ENCODE data around the gene RGS17. TPM values are rescaled to one million over a fixed set of nuclear protein-coding genes. Genes with fewer than 3 reads are reported as not detected.

The RGS17 gene
- total and polyA plus RNA-seq, 2 of the 13 experiments (the other 11 are each of a cell fraction or from before 2014, with no cell fraction given) = 0.04 TPM; not detected in 1

DNA sequence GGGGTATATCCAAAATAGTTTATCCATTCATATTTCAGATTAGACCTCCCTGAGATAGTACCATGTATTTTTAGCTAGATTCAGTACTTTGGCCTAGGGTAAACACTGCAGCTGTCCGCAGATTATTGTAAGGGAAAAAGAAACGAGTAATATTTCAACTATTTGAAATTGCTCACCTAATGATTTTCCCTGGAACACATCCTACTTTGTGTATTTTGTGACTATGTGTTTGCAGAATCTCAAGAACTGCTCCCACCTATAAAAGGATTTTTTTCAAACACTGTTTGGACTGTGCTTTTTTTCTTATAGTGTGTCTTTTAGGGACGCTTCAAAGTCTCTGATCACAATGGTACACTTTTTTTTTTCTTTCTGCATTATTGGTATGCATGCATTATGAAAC is 42.3 kb downstream of the RGS17 start:
- TF ChIP-seq, protein P1, sequence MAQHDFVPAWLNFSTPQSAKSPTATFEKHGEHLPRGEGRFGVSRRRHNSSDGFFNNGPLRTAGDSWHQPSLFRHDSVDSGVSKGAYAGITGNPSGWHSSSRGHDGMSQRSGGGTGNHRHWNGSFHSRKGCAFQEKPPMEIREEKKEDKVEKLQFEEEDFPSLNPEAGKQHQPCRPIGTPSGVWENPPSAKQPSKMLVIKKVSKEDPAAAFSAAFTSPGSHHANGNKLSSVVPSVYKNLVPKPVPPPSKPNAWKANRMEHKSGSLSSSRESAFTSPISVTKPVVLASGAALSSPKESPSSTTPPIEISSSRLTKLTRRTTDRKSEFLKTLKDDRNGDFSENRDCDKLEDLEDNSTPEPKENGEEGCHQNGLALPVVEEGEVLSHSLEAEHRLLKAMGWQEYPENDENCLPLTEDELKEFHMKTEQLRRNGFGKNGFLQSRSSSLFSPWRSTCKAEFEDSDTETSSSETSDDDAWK (CRISPR knock-in tag; IDR thresholded peaks at IDR 0.05) = no peak
- TF ChIP-seq BCL6 (CRISPR knock-in tag; IDR thresholded peaks at IDR 0.05) = peak; percentile 77
- no peak; the same call in 2 of the 3 replicates for ATAC-seq
- no TSS peak for BruUV-seq (replicated peaks)
- Histone ChIP-seq H3K27me3 (ENCODE audit: control insufficient read depth in 1 of 2, insufficient read depth in 2 of 2, low read length in 2 of 2) (no peaks in the 10 kb centered on the region), H3K4me1 (ENCODE audit: insufficient read depth, low read length) (no peaks in the 10 kb centered on the region), H3K4me2 (ENCODE audit: low read depth, low read length) (no peak overlapping the region), H2AFZ (ENCODE audit: low read length) (no peak overlapping the region), H3K9me3 (ENCODE audit: low read length) (no peaks in the 10 kb centered on the region), H3K4me3 (replicated peaks in 1 of 3; ENCODE audit: insufficient read depth in 1 of 3, low read depth in 2 of 3, low read length in 3 of 3) (no peak overlapping the region), H3K27ac (ENCODE audit: extremely low read length, insufficient read depth, low read length) (no peak overlapping the region), H3K36me3 (replicated peaks in 1 of 2; ENCODE audit: control insufficient read depth in 1 of 2, insufficient read depth in 2 of 2, low read length in 2 of 2) (no peaks in the 10 kb centered on the region), H3K79me2 (ENCODE audit: insufficient read depth, low read length) (no peaks in the 10 kb centered on the region), H3K9ac (ENCODE audit: insufficient read depth, low read depth, low read length) (no peak overlapping the region), H4K20me1 (ENCODE audit: insufficient read depth, low read length) (no peaks in the 10 kb centered on the region)
- in situ Hi-C loops (cut with HindIII; ENCODE audit: extremely low pct_ligation_motif_present, low pct_unique_long_range_greater_than_20kb) = no loop called here
- no peak for FAIRE-seq
- ChIA-PET POLR2A (no interaction called here), CTCF (ENCODE audit: low intra/inter-chr PET ratio, low total read pairs) (no interaction called here)
- intact Hi-C loops (cut with micrococcal nuclease; ENCODE audit: unreplicated experiment) = no loop called here
- WGBS (ENCODE audit: low lambda C conversion rate) = 3% methylated on average over 3 of the region's 3 CpGs
- DNase-seq (ENCODE audit: low spot score) = peak; percentile 3

GRCh38 chr6:153087436-153087835 is 43.6 kb downstream of the RGS17 start:
- Histone ChIP-seq H3K4me1 (ENCODE audit: insufficient read depth, low read length) (no peaks in the 10 kb centered on the region), H2AFZ (ENCODE audit: low read length) (no peak overlapping the region), H3K27me3 (ENCODE audit: control insufficient read depth in 1 of 2, insufficient read depth in 2 of 2, low read length in 2 of 2) (no peaks in the 10 kb centered on the region), H3K4me2 (ENCODE audit: low read depth, low read length) (no peak overlapping the region), H3K9me3 (ENCODE audit: low read length) (no peaks in the 10 kb centered on the region), H3K9ac (ENCODE audit: insufficient read depth, low read depth, low read length) (no peak overlapping the region), H3K27ac (ENCODE audit: extremely low read length, insufficient read depth, low read length) (no peak overlapping the region), H3K4me3 (replicated peaks in 1 of 3; ENCODE audit: insufficient read depth in 1 of 3, low read depth in 2 of 3, low read length in 3 of 3) (no peak overlapping the region), H3K36me3 (replicated peaks in 1 of 2; ENCODE audit: control insufficient read depth in 1 of 2, insufficient read depth in 2 of 2, low read length in 2 of 2) (no peaks in the 10 kb centered on the region), H3K79me2 (ENCODE audit: insufficient read depth, low read length) (no peaks in the 10 kb centered on the region), H4K20me1 (ENCODE audit: insufficient read depth, low read length) (no peaks in the 10 kb centered on the region)
- ChIA-PET CTCF (ENCODE audit: low intra/inter-chr PET ratio, low total read pairs) (no interaction called here), POLR2A (no interaction called here)
- no peak for ATAC-seq
- no peak for TF ChIP-seq EHMT2 (IDR thresholded peaks at IDR 0.05; ENCODE audit: borderline replicate concordance, low read depth, low read length)
- no peak for TF ChIP-seq ZNF773 (CRISPR knock-in tag; IDR thresholded peaks at IDR 0.05; ENCODE audit: borderline replicate concordance)
- TF ChIP-seq ZNF570 (CRISPR knock-in tag; IDR thresholded peaks at IDR 0.05; ENCODE audit: borderline replicate concordance) = no peak
- TF ChIP-seq ZNF670 (CRISPR knock-in tag; IDR thresholded peaks at IDR 0.05; ENCODE audit: borderline replicate concordance) = no peak
- no peak for TF ChIP-seq ZFP36L1 (CRISPR knock-in tag; IDR thresholded peaks at IDR 0.05)
- TF ChIP-seq ESRRA (CRISPR knock-in tag; IDR thresholded peaks at IDR 0.05; ENCODE audit: low read depth) = no peak
- no peak for TF ChIP-seq PITX1 (CRISPR knock-in tag; IDR thresholded peaks at IDR 0.05)
- no peak for TF ChIP-seq PHB2 (IDR thresholded peaks at IDR 0.05; ENCODE audit: partially characterized antibody)
- in situ Hi-C loops (cut with HindIII; ENCODE audit: extremely low pct_ligation_motif_present, low pct_unique_long_range_greater_than_20kb) = no loop called here
- BruUV-seq (replicated peaks) = no TSS peak
- DNase-seq (ENCODE audit: low spot score) = no peak
- intact Hi-C loops (cut with micrococcal nuclease; ENCODE audit: unreplicated experiment) = no loop called here
- FAIRE-seq = no peak
